H1 (cell line): Measurements from ENCODE around the gene SSPN.

Experiments
- EZH2 ChIP-seq: fragments of 200-600 bp; sonication (generic); IDR thresholded peaks from 2 replicates; pipeline ENCODE4 v1.7.1; 2012; ENCODE audit warnings: low read depth, mild to moderate bottlenecking, moderate library complexity, low read length, inconsistent platforms; ENCODE audit not compliant: severe bottlenecking
- TF ChIP-seq, protein P1 (sequence below): IDR thresholded peaks from 2 replicates; pipeline ENCODE4 v1.6.1; 2011; ENCODE audit warnings: low read length, improper control_type of control experiment

DNA sequence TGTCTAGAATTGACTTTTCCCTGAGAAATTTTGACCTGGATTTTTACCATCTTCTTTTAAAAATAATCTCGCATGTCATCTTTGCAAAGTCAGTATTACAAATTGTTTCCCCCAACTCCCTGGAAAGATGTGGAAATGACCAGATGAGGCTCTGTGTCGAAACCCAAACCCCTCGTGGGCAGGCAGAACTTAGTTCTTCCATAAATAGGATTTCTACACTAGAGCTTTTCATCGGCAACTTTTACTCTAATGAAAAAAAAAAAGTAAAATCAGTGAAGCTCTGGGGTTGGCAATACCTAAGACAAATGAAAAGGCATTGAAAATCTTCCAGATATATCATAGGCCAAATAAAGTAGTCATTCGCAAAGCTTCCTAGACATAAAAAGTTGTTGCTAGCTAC lies 17.0 kb downstream of the SSPN start:
- TF ChIP-seq EZH2, result no peak
- TF ChIP-seq, protein P1, sequence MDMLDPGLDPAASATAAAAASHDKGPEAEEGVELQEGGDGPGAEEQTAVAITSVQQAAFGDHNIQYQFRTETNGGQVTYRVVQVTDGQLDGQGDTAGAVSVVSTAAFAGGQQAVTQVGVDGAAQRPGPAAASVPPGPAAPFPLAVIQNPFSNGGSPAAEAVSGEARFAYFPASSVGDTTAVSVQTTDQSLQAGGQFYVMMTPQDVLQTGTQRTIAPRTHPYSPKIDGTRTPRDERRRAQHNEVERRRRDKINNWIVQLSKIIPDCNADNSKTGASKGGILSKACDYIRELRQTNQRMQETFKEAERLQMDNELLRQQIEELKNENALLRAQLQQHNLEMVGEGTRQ, result no peak
